ENCODE results near the gene SLC9A7. TPM values are rescaled to one million over a fixed set of nuclear protein-coding genes. Genes with fewer than 3 reads are reported as not detected.

Gene SLC9A7
- total RNA-seq, 1 donor from 2014 or later: 1.3 TPM

DNA sequence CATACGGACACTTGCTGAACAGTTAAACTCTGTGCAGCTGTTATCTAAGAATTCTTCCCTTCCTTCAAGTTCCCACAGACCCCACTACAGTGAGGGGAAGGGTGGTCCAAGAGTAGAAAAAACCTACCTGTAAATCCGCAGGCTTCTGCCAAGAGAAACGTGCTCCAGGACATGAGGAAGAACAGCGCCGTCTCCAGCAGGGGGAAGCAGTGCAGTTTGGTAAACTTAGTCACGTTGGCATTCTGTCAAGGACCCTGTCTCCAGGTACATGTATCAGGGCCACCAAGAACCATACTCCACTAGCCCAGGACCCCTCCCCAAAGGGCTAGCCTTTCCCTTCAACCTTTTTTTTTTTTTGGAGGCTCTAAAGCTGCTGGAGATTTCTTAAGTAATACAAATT is 105.4 kb downstream of the SLC9A7 start:
- DNase-seq (ENCODE audit: low spot score): no peak

DNA sequence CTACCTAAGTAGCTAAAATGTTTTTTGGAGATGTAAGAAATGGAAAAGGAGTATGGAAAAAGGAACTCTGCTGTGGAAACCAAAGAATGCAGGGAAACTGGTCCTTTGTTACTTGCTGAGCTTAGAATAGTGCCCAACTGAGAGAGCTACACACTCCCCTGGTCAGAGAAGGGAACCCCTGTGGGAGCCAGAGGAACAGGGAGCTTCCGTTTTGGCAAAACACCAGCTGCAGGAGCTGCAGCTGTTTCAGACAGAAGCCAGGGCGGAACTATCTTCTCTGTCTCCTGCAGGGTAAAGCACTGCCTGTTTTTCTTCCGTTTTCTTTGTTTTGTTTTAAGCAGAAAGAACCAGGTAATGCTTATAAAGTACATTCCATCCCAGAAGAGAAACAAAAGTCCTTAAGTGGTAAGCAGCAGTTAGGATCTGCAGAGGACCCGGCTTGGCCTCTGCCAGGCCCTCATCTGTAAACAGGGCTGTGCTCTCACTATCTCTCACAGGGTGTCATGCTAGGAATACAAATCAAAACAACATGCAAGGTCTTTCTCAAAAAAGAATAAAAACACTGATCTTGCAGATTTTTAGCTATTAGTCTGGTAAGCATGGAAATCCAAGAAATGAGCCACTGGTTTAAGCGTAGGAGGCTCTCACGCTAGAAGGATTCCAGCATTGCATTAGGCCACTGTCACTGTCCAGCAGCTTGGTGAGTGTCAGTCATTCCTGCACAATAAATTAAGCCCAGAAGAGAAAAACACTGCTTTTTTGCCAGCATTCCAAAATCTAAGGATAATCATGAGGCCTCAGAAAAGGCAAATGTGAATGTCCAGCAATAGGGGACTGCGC is 109.3 kb downstream of the SLC9A7 start:
- DNase-seq (ENCODE audit: low spot score): no peak

DNA sequence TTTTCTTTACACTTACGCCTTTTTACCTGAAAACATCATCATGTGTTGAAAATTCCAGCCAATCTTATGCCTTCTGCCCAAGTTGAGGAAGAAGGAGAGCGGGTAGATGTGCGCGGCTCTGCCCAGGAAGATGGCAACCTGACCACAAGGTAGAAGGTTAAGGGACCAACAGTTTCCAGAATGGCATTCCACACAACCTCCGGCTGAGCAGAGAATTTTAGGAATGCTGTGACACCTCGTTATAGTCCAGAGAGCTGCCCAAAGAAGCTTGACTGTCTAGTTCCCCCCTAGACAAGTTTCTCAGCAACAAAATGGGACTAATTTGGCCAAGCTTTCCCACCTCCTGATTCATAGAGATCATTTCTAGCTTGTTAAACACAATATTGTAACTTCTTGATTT is 110.3 kb downstream of the SLC9A7 start:
- DNase-seq (ENCODE audit: low spot score): no peak

DNA sequence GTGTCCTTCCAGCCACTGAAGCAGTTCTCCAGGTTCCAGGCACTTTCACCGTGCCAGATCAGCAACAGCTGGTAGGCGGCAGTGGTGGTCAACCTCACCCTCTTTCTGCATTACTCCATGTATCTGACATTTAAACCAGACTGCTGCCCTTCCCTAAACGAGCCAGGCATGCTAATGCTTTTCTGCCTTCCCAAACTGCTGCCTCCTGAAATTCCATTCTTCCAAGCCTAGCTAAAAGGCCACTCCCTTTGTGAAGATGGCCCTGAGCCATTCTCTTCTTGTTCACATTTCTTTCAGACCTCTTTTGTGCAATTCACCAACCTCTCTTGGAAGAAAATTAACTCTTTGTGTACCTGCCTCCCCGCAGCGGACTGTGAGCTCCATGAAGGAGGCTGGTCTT is 111.7 kb downstream of the SLC9A7 start:
- DNase-seq (ENCODE audit: low spot score): no peak

DNA sequence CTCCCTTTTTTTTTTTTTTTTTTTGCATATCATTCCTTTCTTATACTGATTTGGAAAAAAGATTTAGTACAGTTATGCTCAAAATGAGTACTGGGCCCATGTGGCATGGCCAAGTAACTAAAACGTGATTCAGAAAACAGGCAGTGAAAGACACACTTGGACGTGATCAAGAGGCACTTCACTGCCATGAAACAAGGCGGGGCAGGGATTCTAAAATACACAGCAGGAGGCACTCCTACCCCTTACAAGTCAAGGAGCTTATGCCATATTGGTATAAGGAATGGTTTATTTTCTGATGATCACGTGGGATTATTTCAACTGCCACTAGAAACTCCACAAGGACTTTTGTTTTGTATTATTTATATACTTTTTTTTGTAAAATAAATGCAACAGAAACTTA is 113.3 kb downstream of the SLC9A7 start:
- DNase-seq (ENCODE audit: low spot score): no peak

DNA sequence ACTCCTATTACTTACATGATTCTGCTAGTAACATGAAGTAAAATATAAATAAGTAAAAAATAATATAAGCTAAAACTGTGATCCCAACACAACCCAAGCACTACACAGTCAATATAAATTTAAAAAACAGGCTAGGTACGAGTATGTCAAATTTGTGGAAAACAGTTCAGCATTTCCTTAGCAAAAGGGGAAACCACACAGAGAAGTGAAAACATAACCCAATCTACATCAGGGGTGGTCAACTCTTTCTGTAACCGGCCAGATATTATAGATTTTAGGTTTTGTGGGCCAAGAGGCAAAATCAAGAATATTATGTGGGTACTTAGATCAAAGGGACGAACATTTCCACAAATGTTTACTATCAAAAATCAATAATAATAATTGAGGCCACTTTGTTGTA is 115.3 kb downstream of the SLC9A7 start:
- no peak for DNase-seq (ENCODE audit: low spot score)

DNA sequence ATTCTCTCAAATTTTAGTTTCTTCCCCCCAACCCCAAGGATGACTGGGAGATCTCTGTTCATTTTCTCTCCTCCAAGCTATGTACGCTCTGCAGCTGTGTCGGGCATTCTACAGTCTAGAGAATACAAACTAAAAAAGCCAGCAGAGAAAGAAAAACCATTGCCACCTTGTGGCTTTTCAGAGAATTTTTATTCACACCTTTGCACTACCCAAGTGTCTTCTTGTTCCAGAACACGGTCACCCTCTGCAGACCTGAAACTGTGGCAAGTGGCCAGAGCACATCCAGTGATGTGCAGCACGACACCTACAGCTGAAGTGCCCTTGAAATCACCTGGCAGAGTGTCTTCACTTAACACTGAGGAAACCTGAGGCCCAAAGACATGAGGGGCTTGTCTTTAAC is 116.8 kb downstream of the SLC9A7 start:
- no peak for DNase-seq (ENCODE audit: low spot score)

DNA sequence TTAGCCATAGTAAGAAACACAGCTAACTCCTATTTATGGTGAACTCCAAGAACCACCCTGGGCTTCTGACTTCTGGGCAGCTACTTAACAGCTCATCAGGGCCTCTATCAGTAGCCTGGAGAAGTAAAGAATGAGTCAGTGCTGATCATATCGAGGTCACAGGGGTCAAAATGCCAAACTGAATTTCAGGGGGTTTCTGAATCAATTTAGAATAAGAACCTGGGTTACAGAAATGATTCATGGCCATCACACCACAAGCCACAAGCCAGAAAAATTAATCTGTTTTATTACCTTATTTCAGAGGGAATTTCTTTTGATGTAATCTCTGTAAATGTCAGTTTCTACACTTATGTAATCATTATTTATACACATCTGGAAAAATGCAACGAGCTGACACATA is 121.0 kb downstream of the SLC9A7 start:
- no peak for DNase-seq (ENCODE audit: low spot score)

DNA sequence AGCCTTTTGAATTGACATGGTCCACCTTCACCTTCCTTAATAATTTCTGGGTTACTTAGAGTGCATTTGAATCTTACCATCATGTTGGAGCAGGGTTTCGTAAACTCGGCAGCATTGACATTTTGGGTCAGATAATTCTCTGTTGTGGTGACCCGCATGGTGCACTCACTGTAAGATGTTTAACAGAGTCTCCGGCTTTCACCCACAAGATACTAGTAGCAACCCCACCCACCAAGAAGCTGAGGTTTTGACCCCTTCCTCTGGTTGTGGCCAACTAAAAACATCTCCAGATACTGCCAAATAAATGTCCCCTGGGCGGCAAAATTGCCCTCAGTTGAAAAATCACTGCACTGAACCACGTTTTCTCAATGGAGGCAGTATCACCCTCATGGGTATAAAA is 122.7 kb downstream of the SLC9A7 start:
- no peak for DNase-seq (ENCODE audit: low spot score)

DNA sequence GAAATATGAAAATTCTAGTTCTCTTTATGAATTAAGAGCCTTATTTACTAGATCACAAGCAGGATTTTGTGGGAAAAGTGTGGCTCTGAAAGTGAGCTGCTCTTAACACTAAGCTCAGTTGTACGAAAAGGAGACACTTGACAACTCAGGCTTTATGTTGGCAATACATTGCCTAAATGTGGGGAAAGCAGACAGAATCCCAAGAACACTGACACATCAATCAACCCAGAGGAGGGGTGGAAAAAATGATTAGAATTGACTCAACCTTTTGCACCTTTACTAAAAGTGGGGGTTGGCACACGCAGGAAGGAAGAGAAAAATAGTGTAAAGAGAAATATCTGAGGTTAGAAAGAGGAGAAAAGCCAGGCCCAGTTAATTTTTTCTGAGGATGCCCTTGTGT is 123.7 kb downstream of the SLC9A7 start:
- no peak for DNase-seq (ENCODE audit: low spot score)

DNA sequence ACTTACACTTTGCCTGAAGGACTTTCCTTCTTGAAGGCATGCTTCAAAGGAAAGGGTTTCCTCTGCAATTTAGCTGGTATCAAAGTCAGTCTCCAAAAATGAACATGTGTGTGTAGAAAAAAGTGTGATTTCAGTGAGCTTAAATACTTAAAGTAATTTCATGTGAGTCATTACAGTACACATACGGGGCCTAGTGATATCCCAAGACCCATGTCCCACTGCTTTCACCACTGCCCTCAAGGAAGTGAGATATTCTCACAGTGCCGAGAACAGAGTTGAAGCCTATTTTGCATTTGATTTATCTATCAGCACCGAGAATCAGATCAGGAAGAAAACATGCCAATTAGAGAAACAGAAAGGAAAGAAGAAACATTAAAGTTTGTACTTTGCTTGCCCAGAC is 124.3 kb downstream of the SLC9A7 start:
- DNase-seq (ENCODE audit: low spot score): no peak

DNA sequence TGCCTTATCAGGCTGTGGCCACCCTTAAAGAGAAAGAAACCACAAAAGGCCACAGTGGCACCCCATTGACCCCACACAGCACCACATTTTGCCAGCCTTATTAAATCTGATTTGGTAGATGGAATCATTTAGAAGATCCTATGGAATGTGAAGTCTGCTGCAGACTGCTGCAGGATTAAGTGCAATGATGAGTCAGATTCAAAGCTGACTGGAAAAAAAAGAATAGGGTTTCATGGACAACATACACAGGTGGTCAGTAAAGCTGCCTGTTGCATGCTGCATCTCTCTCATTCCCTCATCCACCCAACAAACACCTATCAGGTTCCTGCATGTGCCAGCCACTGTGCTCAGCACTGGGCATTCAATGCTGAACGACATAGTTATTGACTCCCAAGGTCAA is 128.8 kb downstream of the SLC9A7 start:
- DNase-seq (ENCODE audit: low spot score): no peak

DNA sequence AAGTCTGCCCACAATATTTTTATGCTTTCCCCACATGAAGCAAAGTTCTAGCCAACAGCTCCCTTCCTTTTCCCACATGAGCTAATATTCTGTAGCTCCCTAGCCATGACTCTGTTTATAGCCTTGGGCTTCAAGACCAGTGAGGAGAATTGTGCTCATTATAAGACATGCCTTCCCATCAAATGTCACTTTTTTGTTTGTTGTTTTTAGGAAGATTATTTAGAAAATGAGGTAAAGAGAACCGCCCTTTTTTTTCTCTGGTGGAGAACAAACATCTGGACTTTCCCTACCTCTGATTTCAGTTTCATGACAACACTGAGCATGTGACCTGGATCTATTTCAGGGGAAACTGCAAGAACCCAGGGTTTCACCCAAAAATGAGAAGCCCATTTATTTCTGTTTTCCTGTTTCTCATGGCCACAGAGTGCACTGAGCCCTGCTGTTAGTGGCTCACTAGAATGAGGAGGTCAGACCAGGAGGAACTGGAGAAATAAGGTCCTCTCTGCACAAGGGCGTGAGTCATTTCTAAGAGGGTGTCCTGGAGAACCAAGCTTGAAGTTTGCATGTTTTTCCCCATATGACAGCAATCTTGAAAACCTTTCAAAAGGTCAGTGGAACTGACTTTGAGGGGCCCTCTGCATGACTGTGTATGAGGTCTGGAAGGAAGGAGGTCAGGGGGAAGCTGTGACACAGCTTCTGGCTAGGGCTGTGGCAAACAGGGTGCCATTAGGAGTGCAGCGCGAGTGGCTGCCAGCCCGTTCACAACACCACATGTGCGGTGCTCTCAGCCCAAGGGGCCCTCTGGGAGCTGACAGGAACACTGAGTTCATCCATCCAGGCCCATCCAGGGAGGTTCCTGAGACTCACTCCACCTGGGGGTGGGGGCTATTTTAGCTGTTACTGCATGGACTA is 130.2 kb downstream of the SLC9A7 start:
- DNase-seq (ENCODE audit: low spot score): no peak

DNA sequence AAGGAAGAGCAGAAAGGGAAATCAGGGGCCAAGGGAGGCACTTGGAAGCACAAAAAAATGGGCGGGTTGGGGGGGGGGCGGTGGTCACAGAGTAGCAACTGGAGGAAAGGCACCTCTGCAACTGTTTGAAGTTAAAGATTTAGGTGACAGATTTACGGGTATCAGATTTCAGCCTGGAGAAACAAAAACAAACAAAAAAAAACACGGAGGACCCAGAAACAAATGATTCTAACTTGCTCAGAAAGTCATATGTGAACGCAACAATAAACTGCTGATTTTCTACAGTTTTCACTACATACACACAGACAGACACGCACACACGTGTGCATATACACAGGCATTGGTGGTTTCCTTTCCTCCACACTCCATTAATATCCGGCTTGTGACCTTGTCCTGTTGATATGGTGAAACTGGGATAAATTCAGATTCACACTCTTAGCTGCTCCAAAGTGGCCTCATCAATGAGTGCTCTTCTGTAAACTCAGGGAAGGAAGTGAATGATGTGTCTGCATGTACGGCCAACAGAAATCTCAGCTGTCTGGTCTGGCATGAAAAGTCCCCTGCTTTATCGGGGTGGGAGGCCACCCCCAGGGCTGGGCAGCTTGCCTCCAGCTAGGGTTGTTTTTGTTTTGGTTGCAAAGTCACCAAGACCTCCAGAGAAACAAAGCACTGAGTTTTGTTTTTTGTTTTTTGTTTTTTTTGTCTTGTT is 131.1 kb downstream of the SLC9A7 start:
- no peak for DNase-seq (ENCODE audit: low spot score)

DNA sequence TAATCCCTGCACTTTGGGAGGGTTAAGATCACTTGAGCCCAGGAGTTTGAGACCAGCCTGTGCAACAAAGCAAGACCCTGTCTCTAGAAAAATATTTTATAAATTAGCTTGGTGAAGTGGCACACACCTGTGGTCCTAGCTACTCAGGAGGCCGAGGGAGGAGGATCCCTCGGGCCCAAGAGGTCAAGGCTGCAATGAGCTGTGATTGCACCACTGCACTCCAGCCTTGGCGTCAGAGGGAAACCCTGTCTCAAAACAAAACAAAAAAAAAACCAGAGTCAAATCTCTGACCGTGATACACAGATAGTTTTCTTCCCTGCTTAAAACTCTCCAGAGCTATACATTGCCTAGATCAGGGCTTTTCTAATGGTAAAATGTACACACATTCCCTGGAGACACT is 131.9 kb downstream of the SLC9A7 start:
- no peak for DNase-seq (ENCODE audit: low spot score)

DNA sequence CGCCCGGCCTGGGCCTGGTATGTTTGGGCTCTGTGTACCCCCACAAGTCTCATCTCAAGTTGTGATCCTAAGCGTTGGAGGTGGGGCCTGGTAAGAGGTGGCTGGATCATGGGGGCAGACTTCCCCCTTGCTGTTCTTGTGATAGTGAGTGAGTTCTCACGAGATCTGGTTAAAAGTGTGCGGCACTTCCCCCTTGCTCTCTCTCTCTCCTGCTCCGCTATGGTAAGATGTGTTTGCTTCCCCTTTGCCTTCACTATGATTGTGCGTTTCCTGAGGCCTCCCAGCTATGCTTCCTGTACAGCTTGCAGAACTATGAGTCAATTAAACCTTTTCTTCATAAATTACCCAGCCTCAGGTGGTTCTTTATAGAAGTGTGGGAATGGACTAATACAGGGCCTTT is 132.4 kb downstream of the SLC9A7 start:
- no peak for DNase-seq (ENCODE audit: low spot score)

DNA sequence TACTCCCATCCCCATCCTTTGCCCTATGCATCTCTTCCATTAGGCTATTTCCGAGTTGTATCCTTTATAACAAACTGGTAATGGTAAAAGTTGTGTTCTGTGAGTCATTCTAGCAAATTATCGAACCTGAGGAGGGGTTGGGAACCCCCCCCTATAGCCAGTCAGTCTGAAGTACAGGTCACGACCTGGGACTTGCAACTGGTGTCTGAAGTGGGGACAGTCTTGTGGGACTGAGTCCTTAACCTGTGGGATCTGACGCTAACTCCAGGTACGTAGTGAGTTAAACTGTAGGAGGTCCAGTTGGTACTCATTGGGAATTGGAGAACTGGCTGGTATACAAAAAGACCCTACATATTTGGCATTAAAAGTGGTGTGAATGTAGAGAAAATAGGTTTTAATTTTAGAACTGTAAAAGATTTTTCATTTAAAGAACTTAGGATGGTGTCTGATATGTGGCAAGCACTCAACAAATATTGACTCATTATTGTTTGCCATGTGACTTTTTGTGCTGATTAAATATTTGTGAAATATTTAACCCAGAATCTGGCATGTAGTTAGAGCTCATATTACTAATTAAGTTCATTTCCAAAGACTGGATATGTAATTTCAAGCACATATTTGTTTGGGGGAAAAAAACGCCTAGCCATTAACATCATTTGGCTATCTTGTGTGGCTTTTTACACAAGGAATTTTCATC is 134.7 kb downstream of the SLC9A7 start:
- no peak for DNase-seq (ENCODE audit: low spot score)

DNA sequence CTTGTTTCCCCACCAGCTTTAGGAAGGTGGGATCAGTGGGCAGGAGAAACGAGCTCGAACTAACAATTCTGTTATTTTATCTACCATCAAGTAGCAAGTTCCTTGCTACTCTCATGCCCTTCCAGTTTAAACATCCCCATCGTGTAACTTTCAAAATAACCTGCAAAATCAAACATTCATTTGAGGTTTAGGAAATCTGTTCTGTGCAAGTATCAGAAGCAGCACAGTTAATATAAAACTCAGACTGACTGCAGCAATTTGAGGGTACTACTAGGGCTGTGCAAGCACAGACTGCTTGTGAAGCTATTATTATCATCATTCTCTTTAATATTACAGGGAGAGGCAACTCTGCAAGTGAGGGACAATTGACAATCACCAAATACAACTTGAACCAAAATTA is 137.3 kb downstream of the SLC9A7 start:
- DNase-seq (ENCODE audit: low spot score): no peak

DNA sequence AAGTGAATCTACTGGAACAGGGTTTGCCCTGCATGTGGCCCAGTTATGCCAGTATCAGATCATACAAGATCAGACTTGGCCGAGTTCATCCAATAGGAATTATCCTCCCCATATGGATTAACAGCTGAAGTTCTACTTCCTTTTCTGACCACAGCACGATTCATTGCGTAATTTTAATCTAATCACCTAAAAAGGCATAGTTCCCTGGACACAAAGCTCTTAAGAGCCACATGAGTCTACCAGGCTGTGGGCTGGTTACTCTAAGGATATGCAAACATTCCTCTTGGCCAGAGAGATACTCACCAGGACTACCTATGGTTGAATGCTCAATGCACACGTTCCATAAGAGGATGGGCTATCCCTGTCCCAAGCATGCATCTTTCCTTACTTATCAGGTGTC is 138.4 kb downstream of the SLC9A7 start:
- DNase-seq (ENCODE audit: low spot score): no peak

DNA sequence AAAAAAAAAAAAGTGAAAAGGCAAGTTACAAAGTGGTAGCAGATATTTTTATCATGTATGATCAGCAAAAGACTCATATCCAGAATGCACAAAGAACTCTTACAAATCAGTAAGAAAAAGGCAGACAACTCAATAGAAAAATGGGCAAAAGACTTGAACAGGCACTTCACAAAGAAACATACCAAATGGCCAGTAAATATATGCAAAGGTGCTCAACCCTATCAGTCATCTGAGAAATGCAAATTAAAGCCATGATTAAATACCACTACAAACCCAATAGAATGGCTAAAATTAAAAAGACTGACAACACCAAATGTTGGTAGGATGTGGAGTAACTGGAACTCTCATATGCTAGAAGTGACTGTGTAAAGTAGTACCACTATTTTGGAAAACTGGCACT is 140.0 kb downstream of the SLC9A7 start:
- no peak for DNase-seq (ENCODE audit: low spot score)

DNA sequence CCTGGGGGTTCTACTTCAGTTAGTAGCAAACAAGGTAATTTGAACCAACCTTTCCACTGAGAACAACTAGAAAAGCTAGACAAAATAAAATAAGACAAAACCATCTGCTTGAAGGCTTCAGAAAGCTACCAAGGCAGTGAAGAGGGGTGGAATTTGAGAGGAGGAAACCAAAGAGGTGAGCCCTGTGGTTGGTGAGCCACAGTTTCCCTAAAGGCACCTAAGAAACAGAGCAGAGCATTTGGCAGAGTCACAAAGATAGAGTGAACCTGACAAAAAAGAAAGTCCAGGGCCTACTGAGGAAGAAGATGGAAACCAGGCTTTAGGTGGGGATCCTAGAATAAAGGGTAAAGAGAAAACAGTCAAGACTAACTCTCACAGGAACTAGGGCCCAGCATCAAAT is 141.0 kb downstream of the SLC9A7 start:
- no peak for DNase-seq (ENCODE audit: low spot score)

Data from mesenteric fat pad (tissue), 1 donor.